HG03565 (cell line): ENCODE data around the gene PPP3CA.
A peak's percentile ranks its signal among the peaks of the same experiment; 100 is the strongest.

Experiments used
- ATAC-seq: cut with Tn5 transposase; IDR thresholded peaks from one replicate; pipeline ENCODE4 v1.9.1; 2021; ENCODE audit warnings: mild to moderate bottlenecking, moderate library complexity; ENCODE audit not compliant: unreplicated experiment

Gene PPP3CA

DNA sequence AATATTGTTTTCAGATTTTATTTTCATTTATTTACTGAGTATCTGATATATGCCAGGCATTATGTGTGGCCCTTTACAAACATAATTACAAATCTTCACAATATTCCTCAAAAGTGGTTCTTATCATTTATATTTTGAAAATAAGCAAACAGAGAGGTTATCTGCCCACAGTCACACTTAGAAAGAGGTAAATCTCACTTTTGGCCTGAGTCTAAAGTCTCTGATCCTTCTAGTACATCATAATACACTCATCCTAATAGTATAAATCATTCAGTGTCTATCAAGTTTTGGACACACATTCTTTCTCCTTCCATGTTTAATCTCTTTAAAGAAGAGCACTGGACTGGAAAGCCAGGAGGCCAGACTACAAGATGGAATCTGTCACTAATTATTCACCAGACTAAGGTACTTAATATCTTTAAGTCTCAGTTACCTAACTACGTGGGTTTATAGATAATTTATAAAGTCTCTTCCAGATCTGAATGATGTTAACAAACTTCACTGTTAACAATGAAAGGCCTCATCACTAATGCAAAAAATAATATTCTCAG, 281.3 kb downstream of the PPP3CA start:
- ATAC-seq: no peak

DNA sequence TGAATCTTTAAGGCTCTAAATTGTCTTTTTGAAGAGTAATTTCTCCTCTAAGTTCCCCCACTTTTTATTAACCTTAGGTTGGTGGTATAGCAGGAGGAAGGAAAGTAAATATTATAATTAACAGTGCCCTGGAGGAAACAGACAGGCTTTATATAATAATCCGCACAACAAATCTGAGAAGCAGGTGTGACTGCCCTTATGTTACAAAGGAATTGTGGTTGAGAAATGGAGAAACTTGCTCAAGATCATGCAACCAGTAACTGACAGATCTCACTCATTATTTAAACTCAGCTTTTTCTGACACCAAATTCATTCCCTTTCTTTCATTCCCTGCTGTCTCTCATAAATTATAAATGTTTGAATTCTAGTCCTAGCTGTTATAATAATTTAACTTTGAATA, 282.0 kb downstream of the PPP3CA start:
- no peak for ATAC-seq

DNA sequence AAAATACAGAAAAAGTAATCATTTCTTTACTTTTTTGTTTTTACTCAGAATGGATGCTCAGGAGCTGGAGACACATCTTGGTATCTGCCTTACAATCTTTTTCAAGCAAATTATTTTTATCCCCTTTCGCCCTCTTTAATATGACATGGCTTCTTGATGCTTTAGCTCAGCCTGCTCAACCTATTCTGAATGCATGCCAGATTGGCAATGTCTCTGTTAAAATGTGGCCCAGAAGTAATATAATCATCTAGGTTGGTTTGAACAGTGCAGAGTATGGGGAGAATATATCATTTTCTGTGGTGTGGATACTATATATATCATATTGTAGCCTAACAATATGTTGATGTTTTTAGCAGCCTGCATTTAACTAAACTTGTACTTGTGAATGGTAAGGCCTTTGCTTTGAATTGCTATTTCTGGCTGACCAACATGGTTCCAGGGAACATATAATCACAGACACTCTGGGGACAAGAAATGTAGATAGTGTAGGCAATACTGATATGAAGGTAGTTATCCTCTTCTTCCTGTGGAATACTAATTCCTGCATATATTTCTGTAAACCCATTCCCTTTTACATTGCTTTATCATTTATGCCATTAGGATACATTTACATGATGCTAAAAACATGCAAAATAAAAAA, 282.7 kb downstream of the PPP3CA start:
- no peak for ATAC-seq

DNA sequence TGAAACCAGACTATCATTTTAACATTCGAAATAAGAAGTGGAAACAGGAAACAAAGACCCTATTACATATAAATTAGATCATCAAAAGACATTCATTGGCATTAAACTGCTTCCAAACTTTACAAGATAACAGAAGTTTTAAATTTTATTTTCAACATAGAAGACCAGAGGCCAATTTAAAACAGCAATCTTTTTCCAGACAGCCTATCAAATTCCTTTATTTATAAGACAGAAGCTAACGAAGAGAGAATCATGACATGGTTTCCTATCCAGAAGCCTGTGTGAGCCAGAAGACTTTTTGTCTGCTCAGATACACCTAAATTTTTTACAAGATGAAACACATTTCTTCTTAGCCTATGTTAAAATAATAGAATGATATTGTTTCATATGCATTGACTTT, 291.9 kb downstream of the PPP3CA start:
- ATAC-seq: no peak

- no peak for ATAC-seq
These were observed 296.5 kb downstream of the PPP3CA start for GRCh38 chr4:101050837-101051205.

- ATAC-seq: no peak
These were observed 297.1 kb downstream of the PPP3CA start for GRCh38 chr4:101050088-101050836.

DNA sequence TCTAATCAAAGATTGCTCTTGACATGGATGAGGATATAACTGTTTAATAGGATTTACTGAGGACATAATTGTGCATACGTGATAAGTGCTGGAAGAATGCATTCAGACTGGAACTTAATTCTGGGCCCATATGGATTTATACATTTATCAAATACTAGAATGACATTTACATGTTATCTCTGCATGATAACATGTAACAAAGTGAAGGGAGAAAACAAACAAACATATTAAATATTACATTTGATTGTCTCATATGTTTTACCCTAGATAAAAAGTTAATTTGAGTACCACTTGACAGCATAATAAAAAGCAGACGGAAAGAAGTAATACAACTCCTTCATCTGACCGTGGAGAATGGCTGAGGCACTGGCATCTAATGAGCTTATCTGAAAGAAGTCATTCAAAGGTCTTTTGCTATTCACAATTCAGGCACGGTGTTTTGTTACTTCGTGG, 297.8 kb downstream of the PPP3CA start:
- ATAC-seq: no peak

DNA sequence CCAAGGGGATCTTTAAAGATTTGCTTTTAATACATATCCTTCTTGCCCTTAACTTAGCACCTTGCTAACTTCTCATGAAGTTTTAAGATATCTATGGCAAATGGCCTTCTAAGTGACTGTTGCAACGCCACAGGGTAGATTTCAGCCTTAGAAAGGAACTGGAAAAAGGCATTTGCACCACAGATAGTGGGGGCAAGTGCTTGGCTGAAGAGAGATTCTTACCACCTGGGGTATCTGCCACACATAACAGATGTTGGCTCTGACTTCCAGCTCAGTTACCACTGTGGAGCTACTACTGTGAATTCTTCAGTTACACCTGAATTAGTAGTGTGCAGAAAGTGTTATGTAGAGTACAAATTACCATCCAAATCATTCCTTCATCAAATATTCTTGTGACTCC, 302.6 kb downstream of the PPP3CA start:
- ATAC-seq: no peak

GRCh38 chr4:101042847-101043246, 304.5 kb downstream of the PPP3CA start:
- no peak for ATAC-seq

- no peak for ATAC-seq
These were observed 306.6 kb downstream of the PPP3CA start for GRCh38 chr4:101040776-101041175.

GRCh38 chr4:101039367-101039766, 308.0 kb downstream of the PPP3CA start:
- ATAC-seq: peak; percentile 87

DNA sequence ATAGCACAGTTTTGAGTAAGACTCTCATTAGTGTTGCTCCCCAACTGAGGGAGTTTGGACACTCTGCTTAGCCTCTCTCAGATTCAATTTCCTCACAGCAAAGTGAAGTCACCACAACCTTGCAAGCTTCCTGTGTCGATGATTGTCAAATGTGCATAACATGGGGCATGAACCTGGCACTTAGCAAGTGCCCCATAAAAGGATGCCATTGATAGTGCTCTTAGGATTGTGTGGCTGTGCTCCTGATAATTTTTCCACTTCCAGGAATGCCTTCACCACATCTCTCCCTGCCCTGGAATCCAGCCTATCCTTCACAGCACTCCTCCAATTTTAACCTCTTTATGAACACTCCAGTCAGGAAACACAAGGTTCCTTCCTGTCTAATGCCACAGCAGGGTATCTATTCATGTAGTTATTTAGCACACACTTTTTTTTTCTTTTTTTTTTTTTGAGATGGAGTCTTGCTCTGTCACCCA, 309.4 kb downstream of the PPP3CA start:
- ATAC-seq: no peak

GRCh38 chr4:101037249-101037648, 310.1 kb downstream of the PPP3CA start:
- no peak for ATAC-seq

- no peak for ATAC-seq
These were observed 311.8 kb downstream of the PPP3CA start for GRCh38 chr4:101035487-101035886.

- ATAC-seq: no peak
These were observed 313.3 kb downstream of the PPP3CA start for GRCh38 chr4:101033986-101034385.

DNA sequence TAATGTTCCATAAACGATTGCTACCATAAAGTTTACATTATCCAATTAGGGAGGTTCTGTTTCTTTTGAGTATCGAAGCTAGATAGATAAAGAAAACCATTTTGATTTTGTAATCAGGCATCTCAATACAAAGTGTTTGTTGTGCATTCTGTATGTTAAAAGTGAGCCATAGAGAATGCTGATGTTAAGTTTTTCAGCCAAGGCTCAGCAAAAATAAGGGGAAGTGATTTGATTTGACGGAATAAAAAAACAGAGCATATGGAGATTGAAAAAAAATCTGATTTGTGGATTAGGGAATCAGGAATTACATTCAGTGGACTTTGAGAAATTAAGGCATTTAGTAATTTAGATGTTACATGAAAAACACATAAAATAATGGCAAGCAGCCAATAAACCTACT, 314.8 kb downstream of the PPP3CA start:
- ATAC-seq: no peak

DNA sequence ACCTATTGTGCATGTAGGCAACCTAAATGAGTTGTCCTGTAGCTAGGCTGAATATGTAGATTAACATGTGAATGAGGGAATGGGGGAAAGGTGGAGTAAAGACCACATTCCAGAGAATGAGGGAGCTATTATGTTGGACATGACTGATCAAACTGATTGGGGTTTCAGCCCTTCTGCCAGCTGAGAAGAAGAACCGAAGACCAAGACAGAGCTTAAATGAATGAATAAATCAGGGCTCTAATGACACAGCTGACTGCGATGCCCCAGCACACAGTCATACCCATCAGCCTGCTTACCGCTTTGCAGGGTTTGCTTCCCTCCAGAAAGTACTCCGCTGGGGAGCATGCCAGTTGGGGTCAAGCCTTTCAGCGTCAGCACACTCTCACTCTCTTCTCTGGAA, 315.4 kb downstream of the PPP3CA start:
- no peak for ATAC-seq

DNA sequence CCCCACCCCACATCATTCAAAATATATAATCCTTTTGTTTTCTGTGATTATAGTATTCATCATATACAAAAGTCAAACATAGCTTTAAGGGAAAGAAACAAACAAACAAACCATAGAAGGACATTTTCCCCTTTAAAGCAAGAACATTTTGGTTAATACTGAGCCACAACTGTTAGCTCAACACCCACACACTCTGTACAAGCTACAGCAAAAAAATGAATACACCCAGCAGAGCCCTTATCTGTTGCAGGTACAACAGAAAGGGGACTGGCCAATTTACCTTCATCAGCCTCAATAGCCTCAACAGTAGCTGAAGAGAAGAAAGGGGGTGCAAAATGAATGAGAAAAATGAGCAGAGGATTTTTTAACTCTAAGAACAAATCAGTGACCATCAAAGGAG, 318.4 kb downstream of the PPP3CA start:
- peak; percentile 63 for ATAC-seq

- ATAC-seq: no peak
These were observed 319.6 kb downstream of the PPP3CA start for GRCh38 chr4:101027721-101028120.

GRCh38 chr4:101025755-101026154, 321.6 kb downstream of the PPP3CA start:
- no peak for ATAC-seq

GRCh38 chr4:101022151-101023024, 324.9 kb downstream of the PPP3CA start:
- no peak for ATAC-seq
